Renal pelvis (tissue), 12 donors: ENCODE data around the gene ACTR10. TPM values are rescaled to one million over a fixed set of nuclear protein-coding genes. Genes with fewer than 3 reads are reported as not detected.

Source experiments
- DNase-seq: peaks from one replicate; pipeline ENCODE4 v3.0.0-alpha.2; 2013
- long read RNA-seq, 16 experiments: transcript quantifications; one replicate each; lab custom pipeline, GENCODE V29; 2026
- polyA plus RNA-seq, 3 donors: library from polyadenylated mRNA; unstranded; fragments of 120-200 nt; gene quantifications; one replicate each; pipeline ENCODE4 v1.2.1, GENCODE V29; 2013; ENCODE audit not compliant: insufficient read length in 3 of 3

ACTR10 gene
- polyA plus RNA-seq, result 10 to 100 TPM; 92.6 to 96.6 (median 96.0) TPM
- long read RNA-seq, donor 1, transcript ACTR10-201 (13 exons, 2,419 nt), result major isoform, 49 of 67 reads
- long read RNA-seq, donor 1, partial matches to known transcripts, result 13 of 67 reads
- long read RNA-seq, donor 1, other reads (novel, unspliced or antisense), result 0 of 67 reads
- long read RNA-seq, donor 2, transcript ACTR10-201 (13 exons, 2,419 nt), result major isoform, 62 of 78 reads
- long read RNA-seq, donor 2, partial matches to known transcripts, result 12 of 78 reads
- long read RNA-seq, donor 2, other reads (novel, unspliced or antisense), result 0 of 78 reads
- long read RNA-seq, donor 3, transcript ACTR10-201 (13 exons, 2,419 nt), result major isoform, 41 of 62 reads
- long read RNA-seq, donor 3, partial matches to known transcripts, result 16 of 62 reads
- long read RNA-seq, donor 3, other reads (novel, unspliced or antisense), result 0 of 62 reads
- long read RNA-seq, donor 4, transcript ACTR10-201 (13 exons, 2,419 nt), result major isoform, 47 of 76 reads
- long read RNA-seq, donor 4, partial matches to known transcripts, result 27 of 76 reads
- long read RNA-seq, donor 4, other reads (novel, unspliced or antisense), result 0 of 76 reads
- long read RNA-seq, donor 5, transcript ACTR10-201 (13 exons, 2,419 nt), result major isoform, 23 of 23 reads
- long read RNA-seq, donor 5, partial matches to known transcripts, result 0 of 23 reads
- long read RNA-seq, donor 5, other reads (novel, unspliced or antisense), result 0 of 23 reads
- long read RNA-seq, donor 6, transcript ACTR10-201 (13 exons, 2,419 nt), result major isoform, 29 of 37 reads
- long read RNA-seq, donor 6, partial matches to known transcripts, result 5 of 37 reads
- long read RNA-seq, donor 6, other reads (novel, unspliced or antisense), result 0 of 37 reads
- long read RNA-seq, donor 7, transcript ACTR10-201 (13 exons, 2,419 nt), result major isoform, 52 of 87 reads
- long read RNA-seq, donor 7, partial matches to known transcripts, result 18 of 87 reads
- long read RNA-seq, donor 7, other reads (novel, unspliced or antisense), result 14 of 87 reads
- long read RNA-seq, donor 8, transcript ACTR10-201 (13 exons, 2,419 nt), result major isoform, 24 of 32 reads
- long read RNA-seq, donor 8, partial matches to known transcripts, result 6 of 32 reads
- long read RNA-seq, donor 8, other reads (novel, unspliced or antisense), result 0 of 32 reads
- long read RNA-seq, donor 9, transcript ACTR10-201 (13 exons, 2,419 nt), result major isoform, 49 of 76 reads
- long read RNA-seq, donor 9, partial matches to known transcripts, result 22 of 76 reads
- long read RNA-seq, donor 9, other reads (novel, unspliced or antisense), result 0 of 76 reads
- long read RNA-seq, donor 10, transcript ACTR10-201 (13 exons, 2,419 nt), result major isoform, 34 of 53 reads
- long read RNA-seq, donor 10, partial matches to known transcripts, result 16 of 53 reads
- long read RNA-seq, donor 10, other reads (novel, unspliced or antisense), result 0 of 53 reads
- long read RNA-seq, donor 11, transcript ACTR10-201 (13 exons, 2,419 nt), result major isoform, 34 of 47 reads
- long read RNA-seq, donor 11, partial matches to known transcripts, result 11 of 47 reads
- long read RNA-seq, donor 11, other reads (novel, unspliced or antisense), result 0 of 47 reads
- long read RNA-seq, donor 12, transcript ACTR10-201 (13 exons, 2,419 nt), result major isoform, 57 of 196 reads
- long read RNA-seq, donor 12, partial matches to known transcripts, result 86 of 196 reads
- long read RNA-seq, donor 12, other reads (novel, unspliced or antisense), result 52 of 196 reads
- long read RNA-seq, donor 13, transcript ACTR10-201 (13 exons, 2,419 nt), result major isoform, 18 of 71 reads
- long read RNA-seq, donor 13, partial matches to known transcripts, result 45 of 71 reads
- long read RNA-seq, donor 13, other reads (novel, unspliced or antisense), result 7 of 71 reads
- long read RNA-seq, donor 14, result 0 reads
- long read RNA-seq, donor 15, result 0 reads
- long read RNA-seq, donor 16, transcript ACTR10-201 (13 exons, 2,419 nt), result major isoform, 41 of 76 reads
- long read RNA-seq, donor 16, partial matches to known transcripts, result 31 of 76 reads
- long read RNA-seq, donor 16, other reads (novel, unspliced or antisense), result 0 of 76 reads

GRCh38 chr14:58199726-58200479 lies at the start of gene ACTR10:
ACTR10 (plus strand) TSS chr14:58200149; CDS start chr14:58200218, 69 bp downstream.
- DNase-seq, result peak; percentile 86

GRCh38 chr14:58150243-58150805 lies 49.6 kb upstream of the ACTR10 start:
- no peak for DNase-seq

DNA sequence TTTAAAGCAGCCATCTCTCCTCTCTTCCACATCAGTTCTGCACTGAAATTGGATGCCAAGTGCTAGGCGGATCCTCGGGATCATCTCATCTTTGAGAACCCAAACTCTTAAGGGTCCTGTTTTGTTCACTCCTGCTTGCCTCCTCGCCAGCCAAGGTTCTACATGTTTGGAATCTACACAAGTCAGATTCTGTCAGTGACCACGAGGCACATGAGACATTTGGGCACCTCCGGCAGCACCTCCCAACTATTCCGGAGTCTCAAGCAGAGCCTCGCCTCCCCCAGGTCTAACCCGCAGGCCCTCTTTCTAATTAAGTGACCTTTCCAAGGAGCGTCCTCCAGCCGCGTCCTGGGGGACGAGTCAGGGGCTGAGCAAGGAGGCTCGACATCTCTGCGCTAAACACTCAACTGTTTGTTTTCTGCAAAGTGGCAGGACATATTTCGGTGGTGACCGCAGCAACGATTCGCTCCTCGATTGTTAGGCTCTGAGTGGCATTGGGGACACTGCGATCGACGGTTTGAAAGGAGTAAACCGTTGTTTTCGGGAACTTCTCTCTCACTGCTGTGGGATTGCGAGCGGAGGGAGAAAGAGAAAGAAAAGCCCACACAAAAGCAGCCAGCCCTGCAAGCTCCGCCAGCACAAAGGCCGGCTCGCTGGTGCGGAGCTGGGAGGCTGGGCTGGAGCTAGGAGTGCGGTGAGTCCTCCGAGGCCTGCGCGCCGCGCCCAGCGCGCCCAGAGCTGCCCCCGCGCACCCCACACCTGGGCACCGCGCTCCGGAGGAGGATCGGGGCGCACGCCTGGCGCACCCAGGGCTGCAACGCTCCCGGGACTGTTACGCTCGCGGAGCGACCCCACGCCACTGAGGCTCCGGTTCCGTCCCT lies 48.6 kb upstream of the ACTR10 start:
- DNase-seq, result peak; percentile 48

GRCh38 chr14:58152014-58152857 lies 47.7 kb upstream of the ACTR10 start, which contains the start of gene ARMH4:
ARMH4 (minus strand) TSS chr14:58152213; CDS start chr14:58139358, 12,855 bp downstream.
- DNase-seq, result peak; percentile 91

DNA sequence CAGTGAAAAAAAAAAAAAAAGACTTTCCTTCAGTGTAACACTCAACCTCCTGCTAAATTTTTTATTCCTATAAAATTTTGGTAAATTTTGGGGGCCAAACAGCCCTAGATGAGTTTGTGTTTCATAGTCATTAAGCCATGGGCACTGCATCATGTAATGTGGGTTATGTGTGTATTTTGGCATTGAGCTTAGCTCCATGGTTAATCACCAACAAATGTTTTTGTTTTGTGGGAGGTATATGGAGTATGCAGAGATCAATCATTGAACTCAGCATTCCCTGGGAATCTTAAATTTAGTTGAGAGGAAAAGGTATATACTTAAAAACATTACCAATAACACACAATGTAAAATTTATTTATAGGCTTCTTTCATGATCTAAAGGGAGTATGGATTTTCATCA lies 39.4 kb upstream of the ACTR10 start:
- DNase-seq, result no peak

DNA sequence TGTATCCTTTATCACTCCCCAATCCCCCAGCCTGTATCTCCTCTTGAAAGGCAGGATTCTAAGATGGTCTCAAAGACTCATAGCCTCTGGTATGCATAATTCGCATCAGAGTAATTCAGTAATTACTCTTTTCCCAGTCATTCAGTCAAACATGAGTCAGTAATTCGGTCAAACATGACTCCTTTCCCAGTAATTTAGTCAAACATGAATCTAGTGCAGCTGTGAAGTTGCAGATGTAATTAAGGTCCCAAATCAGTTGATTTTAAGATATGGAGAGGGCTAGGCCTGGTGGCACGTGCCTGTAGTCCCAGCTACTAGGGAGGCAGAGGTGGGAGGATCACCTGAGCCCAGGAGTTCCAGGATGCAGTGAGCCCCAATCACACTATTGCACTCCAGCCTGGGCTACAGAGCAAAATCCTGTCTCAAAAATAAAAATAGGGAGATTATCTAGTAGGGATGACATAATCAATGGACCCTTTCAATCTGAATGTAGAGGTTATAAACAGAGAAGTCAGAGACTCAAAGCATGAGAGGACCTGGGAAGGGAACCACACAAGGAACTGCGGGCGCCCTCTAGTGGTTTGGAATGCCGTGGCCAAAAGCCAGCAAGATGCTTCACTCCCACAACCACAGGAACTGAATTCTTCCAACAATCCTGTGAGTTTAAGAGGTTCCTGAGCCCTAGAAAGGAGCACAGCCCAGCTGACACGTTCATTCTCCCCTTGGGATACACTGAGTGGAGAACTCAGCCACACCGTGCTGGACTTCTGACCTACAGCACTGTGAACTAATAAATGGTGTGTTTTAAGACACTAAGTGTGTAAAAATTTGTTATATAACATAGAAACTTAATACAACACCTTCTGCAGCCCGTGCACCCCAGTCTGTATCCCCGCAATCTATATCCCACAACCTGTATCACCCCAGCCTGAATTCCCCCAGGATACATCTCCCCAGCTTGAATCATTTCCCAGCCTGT lies 33.7 kb upstream of the ACTR10 start:
- peak; percentile 78 for DNase-seq

DNA sequence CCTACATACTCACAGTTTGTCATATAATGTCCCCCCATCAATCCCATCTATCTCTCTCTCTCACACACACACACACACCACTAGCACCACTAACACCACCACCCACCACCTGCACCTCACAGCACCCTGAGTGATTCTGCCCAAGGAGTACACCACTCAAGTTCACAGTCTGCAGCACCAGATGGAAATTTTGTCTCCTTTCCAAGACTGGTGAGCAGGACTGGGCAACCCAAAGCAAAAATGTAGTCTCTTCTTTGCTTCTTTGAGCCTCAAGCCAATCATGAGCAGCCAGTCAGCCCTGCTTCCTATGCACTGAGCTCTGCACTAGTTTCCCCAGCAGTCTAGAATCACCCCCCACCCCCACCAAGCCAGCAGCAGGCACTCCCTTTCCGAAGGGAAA lies 32.9 kb upstream of the ACTR10 start:
- DNase-seq, result no peak

GRCh38 chr14:58167891-58168290 lies 32.1 kb upstream of the ACTR10 start:
- no peak for DNase-seq

DNA sequence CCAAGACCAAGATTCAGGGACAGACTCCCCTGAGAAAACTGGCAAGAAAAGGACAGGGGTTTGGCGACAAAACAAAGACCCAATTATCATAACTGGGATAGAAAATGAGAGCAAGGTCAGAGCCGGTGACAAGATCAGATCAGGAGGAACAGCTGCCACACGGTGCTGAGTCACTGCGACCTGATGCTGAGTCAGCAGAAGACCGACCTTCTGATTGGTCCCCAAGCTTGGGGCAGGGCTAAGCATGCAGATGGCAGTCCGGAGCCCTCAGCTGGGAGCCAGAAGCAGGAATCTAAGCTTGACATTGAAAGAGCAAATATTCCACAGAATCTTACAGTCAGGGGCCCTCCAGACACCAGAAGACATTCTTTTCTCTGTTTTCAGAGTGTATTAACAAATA lies 28.9 kb upstream of the ACTR10 start:
- peak; percentile 45 for DNase-seq

GRCh38 chr14:58177125-58177524 lies 22.8 kb upstream of the ACTR10 start:
- DNase-seq, result no peak

- no peak for DNase-seq
Observed at GRCh38 chr14:58189176-58189575, 10.8 kb upstream of the ACTR10 start.

GRCh38 chr14:58191763-58192601 lies 8.0 kb upstream of the ACTR10 start:
- DNase-seq, result no peak

DNA sequence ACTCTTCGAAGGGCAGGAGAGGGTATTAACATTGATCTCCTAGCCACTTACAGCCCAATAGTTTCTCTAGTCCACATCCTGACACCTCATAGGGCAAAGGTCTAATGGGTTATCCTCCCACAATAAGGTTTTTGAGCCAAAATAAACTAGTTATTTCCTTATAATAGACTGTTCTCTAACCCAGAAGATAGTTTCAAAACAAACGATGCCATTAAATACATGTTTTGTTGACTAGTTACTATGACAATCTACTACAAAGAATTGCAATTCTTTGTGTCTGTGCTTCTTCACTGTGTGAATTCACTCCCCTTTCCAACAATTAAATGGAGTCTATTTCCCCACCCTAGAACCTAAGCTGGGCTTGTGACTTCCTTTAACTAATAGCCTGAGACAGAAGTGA lies 6.4 kb upstream of the ACTR10 start:
- no peak for DNase-seq

DNA sequence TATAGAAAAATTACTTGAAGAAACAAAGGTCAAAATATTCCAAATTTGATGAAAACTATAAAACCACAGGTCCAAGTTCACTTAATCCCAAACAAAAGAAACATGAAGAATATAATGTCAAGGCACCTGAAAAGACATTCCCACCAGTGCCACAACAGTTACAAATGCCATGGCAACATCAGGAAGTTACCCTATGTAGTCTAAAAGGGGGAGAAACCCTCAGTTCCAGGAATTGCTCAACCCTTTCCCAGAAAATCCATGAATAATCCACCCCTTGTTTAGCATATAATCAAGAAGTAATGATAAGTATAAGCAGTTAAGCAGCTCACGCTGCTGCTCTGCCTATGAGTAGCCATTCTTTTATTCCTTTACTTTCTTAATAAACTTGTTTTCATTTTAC lies 3.8 kb upstream of the ACTR10 start:
- DNase-seq, result no peak

- DNase-seq, result no peak
Observed at GRCh38 chr14:58198086-58198485, 1.9 kb upstream of the ACTR10 start.
